ENCODE data around the gene NMRK1. TPM values are rescaled to one million over a fixed set of nuclear protein-coding genes. Genes with fewer than 3 reads are reported as not detected.
A peak's percentile ranks its signal among the peaks of the same experiment; 100 is the strongest.

Gene NMRK1
- polyA plus RNA-seq, 3 donors = 4.3 to 9.8 (median 9.3) TPM

DNA sequence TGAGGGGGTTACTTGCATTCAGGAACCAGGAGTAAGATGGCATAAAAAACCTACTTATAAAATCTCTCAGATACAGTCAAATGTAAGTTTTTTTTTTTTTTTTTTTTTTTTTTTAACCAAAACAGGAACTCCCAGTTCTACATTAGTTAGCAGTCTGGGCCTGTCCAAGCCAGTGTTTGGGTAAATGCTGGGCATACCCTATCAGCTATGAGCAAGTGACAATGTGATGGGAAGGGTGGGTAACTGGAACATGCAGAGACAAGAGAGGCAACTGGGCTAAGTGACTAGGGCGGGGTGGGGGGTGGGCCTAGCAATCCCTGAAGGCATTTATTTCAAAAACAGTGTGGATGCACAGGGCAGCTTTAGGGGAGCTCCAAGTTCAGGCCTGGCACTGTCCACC, 2.3 kb downstream of the NMRK1 start:
- no peak overlapping the region for H3K4me3 Mint-ChIP-seq
- DNase-seq = no peak
- Histone ChIP-seq H3K4me2 (replicated peaks; ENCODE audit: extremely low read depth, low read length, poor library complexity, severe bottlenecking) (no peak overlapping the region), H3K36me3 (replicated peaks in 1 of 2; ENCODE audit: control insufficient read depth in 1 of 2, insufficient read depth in 2 of 2, low read length in 2 of 2) (peaks cover 0 to 2% of the 10 kb centered on the region in 2 donors), H3K79me2 (ENCODE audit: insufficient read depth, low read length) (peaks cover 29% of the 10 kb centered on the region), H3K9me3 (replicated peaks in 1 of 2; ENCODE audit: control insufficient read depth in 1 of 2, insufficient read depth in 1 of 2, low read length in 2 of 2) (no peaks in the 10 kb centered on the region), H2AFZ (ENCODE audit: insufficient read depth, low read depth, low read length, poor library complexity, severe bottlenecking) (no peak overlapping the region), H4K20me1 (ENCODE audit: insufficient read depth, low read length) (peaks cover 17% of the 10 kb centered on the region), H3K9ac (ENCODE audit: insufficient read depth, low read length, poor library complexity, severe bottlenecking) (no peak overlapping the region), H3K4me3 (replicated peaks in 1 of 3; ENCODE audit: low read depth in 2 of 3, low read length in 3 of 3) (no peak overlapping the region), H3K4me1 (ENCODE audit: control insufficient read depth in 1 of 2, insufficient read depth in 2 of 2, low read length in 2 of 2) (peaks cover 27 to 35% of the 10 kb centered on the region in 2 donors), H3K27ac (ENCODE audit: low read depth in 1 of 2, low read length in 2 of 2) (no peak overlapping the region), H3K27me3 (ENCODE audit: control insufficient read depth in 2 of 2, insufficient read depth in 2 of 2, low read length in 2 of 2) (no peaks in the 10 kb centered on the region)
- intact Hi-C loops (cut with micrococcal nuclease) = loop anchor here in 1 of 2 donors (5.0 to 10.0 kb wide), 2 partner anchors 58 to 59 kb away; partner anchors contain the start of gene CARNMT1
- peaks cover 29% of the 10 kb centered on the region for H3K4me1 Mint-ChIP-seq
- WGBS (ENCODE audit: insufficient coverage) = no CpG with 5 or more reads among the region's 1 CpG
- H3K27ac Mint-ChIP-seq = no peak overlapping the region
- no peaks in the 10 kb centered on the region for H3K27me3 Mint-ChIP-seq (ENCODE audit: low read depth in 3 of 3)
- no peaks in the 10 kb centered on the region for H3K9me3 Mint-ChIP-seq
- H3K36me3 Mint-ChIP-seq = peaks cover 11 to 12% of the 10 kb centered on the region in 2 donors
- TF ChIP-seq CTCF (IDR thresholded peaks at IDR 0.05) = no peak

- no peak for DNase-seq
- intact Hi-C loops (cut with micrococcal nuclease) = loop anchor here (5.0 to 10.0 kb wide), 2 partner anchors 61 to 137 kb away; no protein-coding TSS in a partner anchor
- Mint-ChIP-seq H3K9me3 (no peaks in the 10 kb centered on the region), H3K36me3 (peaks cover 11 to 17% of the 10 kb centered on the region in 2 donors), H3K4me1 (peaks cover 15% of the 10 kb centered on the region), H3K27ac (peak overlapping the region in 1 of 7 donors; percentile 72), H3K4me3 (no peak overlapping the region), H3K27me3 (ENCODE audit: low read depth in 3 of 3) (no peaks in the 10 kb centered on the region)
- no CpG with 5 or more reads among the region's 5 CpGs for WGBS (ENCODE audit: insufficient coverage)
- Histone ChIP-seq H3K36me3 (replicated peaks in 1 of 2; ENCODE audit: control insufficient read depth in 1 of 2, insufficient read depth in 2 of 2, low read length in 2 of 2) (peaks cover 0 to 2% of the 10 kb centered on the region in 2 donors), H3K9me3 (replicated peaks in 1 of 2; ENCODE audit: control insufficient read depth in 1 of 2, insufficient read depth in 1 of 2, low read length in 2 of 2) (no peaks in the 10 kb centered on the region), H3K4me3 (replicated peaks in 1 of 3; ENCODE audit: low read depth in 2 of 3, low read length in 3 of 3) (no peak overlapping the region), H2AFZ (ENCODE audit: insufficient read depth, low read depth, low read length, poor library complexity, severe bottlenecking) (no peak overlapping the region), H3K4me1 (ENCODE audit: control insufficient read depth in 1 of 2, insufficient read depth in 2 of 2, low read length in 2 of 2) (peaks cover 12 to 24% of the 10 kb centered on the region in 2 donors), H4K20me1 (ENCODE audit: insufficient read depth, low read length) (peaks cover 2% of the 10 kb centered on the region), H3K9ac (ENCODE audit: insufficient read depth, low read length, poor library complexity, severe bottlenecking) (no peak overlapping the region), H3K27me3 (ENCODE audit: control insufficient read depth in 2 of 2, insufficient read depth in 2 of 2, low read length in 2 of 2) (no peaks in the 10 kb centered on the region), H3K27ac (ENCODE audit: low read depth in 1 of 2, low read length in 2 of 2) (no peak overlapping the region), H3K4me2 (replicated peaks; ENCODE audit: extremely low read depth, low read length, poor library complexity, severe bottlenecking) (no peak overlapping the region), H3K79me2 (ENCODE audit: insufficient read depth, low read length) (peaks cover 14% of the 10 kb centered on the region)
- no peak for TF ChIP-seq CTCF (IDR thresholded peaks at IDR 0.05)
These were observed 3.8 kb downstream of the NMRK1 start for GRCh38 chr9:75084081-75084672.
